HTERT RPE-1 (cell line): ENCODE results near the gene PHAF1.

Experiments
- in situ Hi-C: fragments of 300-500 bp; cut with MboI; formaldehyde crosslinking; loops from 4 replicates; pipeline ENCODE4 v1.14.3; 2020; ENCODE audit warnings: low sequenced_read_pairs

Gene PHAF1

GRCh38 chr16:67146523-67147357, 37.0 kb downstream of the PHAF1 start:
- in situ Hi-C loops = no loop called here

- in situ Hi-C loops = no loop called here
These were observed 37.8 kb downstream of the PHAF1 start for GRCh38 chr16:67147437-67148140.

- in situ Hi-C loops = no loop called here
These were observed 38.5 kb downstream of the PHAF1 start for GRCh38 chr16:67148221-67148620.

- in situ Hi-C loops = no loop called here
These were observed 39.0 kb downstream of the PHAF1 start for GRCh38 chr16:67148656-67149275.

GRCh38 chr16:67149276-67150046, 39.7 kb downstream of the PHAF1 start:
- in situ Hi-C loops = no loop called here

GRCh38 chr16:67150047-67150832, 40.5 kb downstream of the PHAF1 start:
- in situ Hi-C loops = no loop called here

- in situ Hi-C loops = no loop called here
These were observed 41.2 kb downstream of the PHAF1 start, which contains the start of gene B3GNT9 for GRCh38 chr16:67150833-67151396. Gene B3GNT9 (minus strand): TSS chr16:67150998. CDS start chr16:67150485, 513 bp downstream.

GRCh38 chr16:67151431-67152097, 41.8 kb downstream of the PHAF1 start:
- in situ Hi-C loops = no loop called here

GRCh38 chr16:67154578-67155294, 45.0 kb downstream of the PHAF1 start:
- in situ Hi-C loops = no loop called here

GRCh38 chr16:67155295-67156142, 45.8 kb downstream of the PHAF1 start:
- in situ Hi-C loops = no loop called here

GRCh38 chr16:67156143-67156844, 46.6 kb downstream of the PHAF1 start:
- in situ Hi-C loops = no loop called here

GRCh38 chr16:67157106-67157748, 47.5 kb downstream of the PHAF1 start:
- in situ Hi-C loops = no loop called here

GRCh38 chr16:67157892-67158635, 48.3 kb downstream of the PHAF1 start:
- in situ Hi-C loops = no loop called here

- in situ Hi-C loops = no loop called here
These were observed 49.2 kb downstream of the PHAF1 start for GRCh38 chr16:67158637-67159600.

- in situ Hi-C loops = no loop called here
These were observed 51.9 kb downstream of the PHAF1 start for GRCh38 chr16:67161595-67162058.
